Skeletal muscle cell (primary cell): Measurements from ENCODE around the gene SSH2.
"Not testable (repeated sequence)": the region's sequence is repeated elsewhere in the genome, so short reads cannot be mapped to it uniquely, and the experiment has no call there.

ENCODE experiments used
- DNase-seq: peaks from one replicate; pipeline ENCODE4 v3.0.0-alpha.2; 2010; ENCODE audit warnings: low read depth
- H3K4me3 ChIP-seq: 2 replicates; pipeline ENCODE4 v1.5.1; 2011; ENCODE audit warnings: low read depth, mild to moderate bottlenecking, control low read depth, low read length, moderate library complexity

SSH2 gene

DNA sequence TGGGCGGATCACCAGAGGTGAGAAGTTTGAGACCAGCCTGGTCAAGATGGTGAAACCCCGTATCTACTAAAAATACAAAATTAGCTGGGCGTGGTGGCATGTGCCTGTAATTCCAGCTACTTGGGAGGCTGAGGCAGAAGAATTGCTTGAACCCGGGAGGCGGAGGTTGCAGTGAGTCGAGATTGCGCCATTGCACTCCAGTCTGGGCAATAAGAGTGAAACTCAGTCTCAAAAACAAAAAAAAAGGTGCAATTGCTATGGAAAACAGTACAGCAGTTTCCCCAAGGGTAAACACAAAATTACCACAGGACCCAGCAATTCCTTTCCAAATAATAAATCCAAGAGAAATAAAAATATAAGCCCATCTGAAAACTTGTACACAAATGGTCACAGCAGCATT lies 278.1 kb downstream of the SSH2 start:
- DNase-seq, H3K4me3 ChIP-seq: not testable (repeated sequence)

DNA sequence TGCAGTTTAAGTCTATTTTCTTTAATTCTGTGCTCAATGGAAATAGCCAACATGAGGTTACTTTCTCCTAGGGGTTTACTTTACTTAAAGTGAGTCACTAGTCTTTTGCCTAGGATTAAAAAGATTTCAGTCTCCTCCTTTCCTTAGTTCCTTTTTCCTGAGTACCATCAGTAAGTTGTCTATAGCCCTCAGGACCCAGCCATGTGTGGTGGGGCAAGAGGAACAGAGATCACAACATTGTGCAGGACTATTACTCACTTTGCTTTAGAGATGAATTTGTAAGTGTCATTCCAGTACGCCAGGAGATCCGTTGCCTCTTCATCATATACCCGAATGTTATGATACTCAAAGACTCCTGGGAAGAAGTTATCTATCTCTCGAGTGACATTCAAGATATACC lies 279.6 kb downstream of the SSH2 start:
- DNase-seq = no peak
- no peak overlapping the region for H3K4me3 ChIP-seq

DNA sequence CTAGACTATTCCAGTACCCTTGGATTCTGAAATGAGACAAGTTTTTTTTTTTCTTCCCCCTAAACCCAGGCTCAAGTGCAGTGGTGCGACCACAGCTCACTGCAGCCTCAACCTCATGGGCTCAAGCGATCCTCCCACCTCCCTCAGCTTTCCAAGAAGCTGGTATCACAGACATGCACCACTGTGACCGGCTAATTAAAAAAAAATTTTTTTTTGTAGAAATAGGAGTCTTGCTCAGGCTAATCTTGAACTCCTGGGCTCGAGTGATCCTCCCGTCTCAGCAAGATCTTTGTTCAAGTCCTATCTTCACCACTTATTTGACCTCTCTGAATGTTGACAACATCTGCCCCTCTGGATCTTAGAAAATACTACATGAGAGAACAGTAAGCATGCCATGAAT lies 280.7 kb downstream of the SSH2 start:
- H3K4me3 ChIP-seq = no peak overlapping the region
- no peak for DNase-seq

DNA sequence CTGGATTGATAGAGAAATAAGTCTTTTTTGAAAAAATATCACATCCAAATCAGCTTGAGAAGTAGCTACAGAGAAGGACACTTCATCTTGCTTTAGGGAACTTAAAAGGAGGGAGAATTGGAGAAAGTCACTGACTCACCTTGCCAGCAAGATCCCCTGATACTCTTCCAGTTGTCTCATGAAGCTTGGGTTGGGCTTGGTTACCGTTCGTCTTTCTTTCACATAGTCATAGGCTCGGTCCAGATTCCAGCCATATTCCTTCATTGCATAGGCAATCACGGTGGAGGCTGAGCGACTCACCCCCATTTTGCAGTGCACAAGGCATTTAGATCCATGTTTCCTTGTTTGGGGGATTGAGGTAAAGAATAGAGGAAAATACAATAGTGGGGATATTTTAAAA lies 282.0 kb downstream of the SSH2 start:
- DNase-seq = no peak
- no peak overlapping the region for H3K4me3 ChIP-seq

DNA sequence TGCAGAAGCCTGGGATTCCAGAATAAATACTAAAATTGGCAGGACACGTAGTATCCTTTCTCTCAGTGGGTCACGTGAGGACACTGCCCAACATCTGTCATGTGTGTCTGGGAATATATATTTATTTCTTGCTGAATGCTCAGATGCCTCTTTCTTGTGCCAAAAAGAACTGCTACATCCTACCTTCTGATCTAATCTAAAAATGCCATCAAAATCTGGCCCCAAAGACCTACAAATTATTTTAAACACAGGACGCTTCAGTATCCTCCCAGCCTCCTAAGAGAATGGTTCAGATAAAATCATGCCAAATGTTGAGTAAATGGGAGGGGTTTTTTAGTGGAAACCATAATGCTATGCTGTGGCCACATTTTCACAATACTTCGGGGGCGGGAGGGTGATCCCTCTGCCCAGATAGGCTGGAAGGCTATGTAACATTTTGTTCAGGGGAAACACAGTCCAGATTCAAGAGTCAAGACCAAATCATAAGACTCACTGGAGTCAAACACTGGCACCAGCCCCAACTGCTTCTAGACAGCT lies 284.4 kb downstream of the SSH2 start:
- peak; percentile 91 for DNase-seq

DNA sequence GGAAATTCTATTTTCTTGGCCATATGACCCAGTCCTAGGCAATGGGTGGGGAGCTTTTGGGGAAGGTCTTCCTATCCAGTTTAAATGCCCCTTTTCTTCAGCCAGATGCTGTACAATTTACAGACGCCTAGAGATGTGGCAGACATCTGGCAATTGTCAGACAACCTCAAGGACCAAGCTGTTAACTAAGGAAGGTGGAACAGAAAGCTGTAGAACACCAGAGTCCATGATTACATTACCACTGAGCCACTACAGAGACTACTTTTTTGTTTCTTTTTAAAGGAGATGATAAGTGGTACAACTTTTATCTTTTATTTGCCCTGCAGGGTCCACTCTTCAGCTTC lies 286.2 kb downstream of the SSH2 start:
- H3K4me3 ChIP-seq = no peak overlapping the region
- no peak for DNase-seq

More for the DNA sequence above, 284.4 kb downstream of the SSH2 start:
- H3K4me3 ChIP-seq = no peak overlapping the region

DNA sequence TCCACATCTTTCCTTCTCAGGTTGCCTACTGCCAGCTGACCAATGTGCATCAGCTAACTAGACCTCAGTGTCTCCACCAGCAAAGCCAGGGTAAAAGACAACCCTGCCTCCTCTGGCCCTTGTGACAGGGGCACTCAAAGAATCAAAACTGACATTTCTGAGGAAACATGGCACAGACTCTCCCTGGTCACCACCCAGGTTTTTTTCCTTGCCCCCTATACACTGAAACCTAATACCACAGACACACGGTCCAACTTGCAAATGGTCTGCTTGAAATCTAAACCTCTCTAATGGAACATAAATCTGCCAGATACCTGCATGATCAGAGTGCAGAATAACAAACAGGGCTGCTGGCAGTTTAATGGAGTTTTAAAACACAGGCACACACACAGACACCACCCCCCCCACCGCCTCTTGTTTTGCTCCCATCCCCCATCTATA lies 287.8 kb downstream of the SSH2 start:
- no peak overlapping the region for H3K4me3 ChIP-seq
- DNase-seq = no peak

DNA sequence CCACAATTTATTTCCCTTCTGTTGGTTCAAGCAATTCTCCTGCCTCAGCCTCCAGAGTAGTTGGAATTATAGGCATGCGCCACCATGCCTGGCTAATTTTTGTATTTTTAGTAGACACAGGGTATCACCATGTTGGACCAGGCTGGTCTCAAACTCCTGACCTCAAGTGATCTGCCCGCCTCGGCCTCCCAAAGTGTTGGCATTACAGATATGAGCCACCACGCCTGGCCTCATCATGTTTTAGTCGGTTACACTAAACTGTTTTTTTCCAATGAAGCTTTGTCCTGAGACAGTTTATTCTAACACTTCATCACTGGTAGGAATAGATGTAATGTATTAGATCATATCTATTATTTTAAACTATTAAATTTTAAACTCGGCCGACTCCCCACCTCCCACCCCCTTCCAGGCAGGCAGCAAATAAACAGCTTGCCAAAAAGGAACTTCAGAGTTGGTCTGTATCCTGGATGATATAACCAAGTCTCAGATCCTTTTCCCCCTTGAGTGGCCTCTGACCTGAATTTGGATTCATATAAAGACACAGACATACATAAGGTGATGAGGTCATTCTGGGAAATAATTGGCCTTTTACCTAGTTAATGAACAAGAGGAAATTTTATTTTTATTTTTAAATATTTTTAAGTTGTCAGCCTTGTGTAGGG lies 288.9 kb downstream of the SSH2 start:
- no peak for DNase-seq
- H3K4me3 ChIP-seq = no peak overlapping the region

DNA sequence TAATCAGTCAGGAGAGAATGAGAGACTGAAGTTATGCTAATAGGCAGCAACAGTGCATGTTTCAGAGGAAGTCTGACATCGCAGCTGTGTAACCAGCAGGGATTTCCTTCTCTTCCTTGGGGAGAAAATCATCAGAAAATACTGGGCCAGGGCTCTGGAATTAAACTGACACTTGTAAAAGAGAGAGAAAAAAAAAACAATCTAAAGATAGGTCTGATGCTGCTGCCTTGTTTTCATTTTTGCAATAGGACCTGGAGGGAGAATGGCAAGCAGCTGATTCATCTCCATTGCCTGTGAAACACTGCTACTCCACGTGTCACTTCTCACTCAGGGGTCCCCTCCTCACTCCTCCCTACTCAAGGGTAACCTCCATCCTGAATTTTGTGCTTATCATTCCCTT lies 289.6 kb downstream of the SSH2 start:
- peak; percentile 69 for DNase-seq
- no peak overlapping the region for H3K4me3 ChIP-seq

DNA sequence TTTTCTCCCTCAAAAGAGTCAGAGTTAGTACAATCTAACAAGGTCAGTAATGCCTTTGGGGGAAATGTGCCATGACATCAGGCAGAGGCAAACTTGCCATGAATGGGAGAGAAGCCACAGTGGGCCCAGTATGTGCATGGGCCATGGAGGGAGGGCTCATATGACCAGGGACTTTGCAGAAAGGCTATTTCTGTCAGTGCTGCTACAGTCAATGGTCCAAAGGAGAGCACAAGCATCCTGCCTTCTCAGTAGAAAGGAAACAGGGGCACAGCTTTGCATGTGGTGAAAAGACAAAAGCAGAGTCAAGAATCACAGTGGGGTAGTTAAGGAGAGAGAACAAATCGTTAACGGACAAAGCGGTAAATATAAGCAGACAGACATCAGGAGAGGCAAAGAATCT lies 296.1 kb downstream of the SSH2 start:
- no peak for DNase-seq
- H3K4me3 ChIP-seq = no peak overlapping the region

DNA sequence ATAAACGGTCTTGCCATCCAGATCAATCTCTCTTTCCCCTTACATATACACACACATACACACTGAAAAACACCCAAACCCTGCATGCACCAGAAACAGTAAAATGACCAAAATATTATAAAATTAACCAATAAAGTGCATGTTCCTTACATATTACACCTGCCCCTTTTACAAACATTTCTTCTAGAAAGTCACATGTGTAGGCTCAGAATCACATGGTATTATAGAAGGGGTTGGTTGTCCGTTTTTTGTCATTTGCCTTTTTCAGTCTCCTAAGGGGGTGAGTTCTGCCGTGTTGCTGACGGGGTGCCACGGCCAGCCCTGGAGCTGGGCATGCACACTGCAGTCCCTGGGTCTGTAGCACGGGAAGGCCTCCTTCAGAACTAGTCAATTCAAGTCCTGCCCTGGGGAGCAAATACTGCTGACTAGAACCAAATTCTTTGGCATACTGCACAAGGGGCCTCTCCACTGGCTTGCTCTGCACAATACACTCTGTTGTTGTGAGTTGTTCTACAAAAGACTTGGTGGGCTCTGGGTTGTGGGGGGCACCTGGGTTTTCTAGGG lies 299.3 kb downstream of the SSH2 start:
- no peak overlapping the region for H3K4me3 ChIP-seq
- DNase-seq = no peak

DNA sequence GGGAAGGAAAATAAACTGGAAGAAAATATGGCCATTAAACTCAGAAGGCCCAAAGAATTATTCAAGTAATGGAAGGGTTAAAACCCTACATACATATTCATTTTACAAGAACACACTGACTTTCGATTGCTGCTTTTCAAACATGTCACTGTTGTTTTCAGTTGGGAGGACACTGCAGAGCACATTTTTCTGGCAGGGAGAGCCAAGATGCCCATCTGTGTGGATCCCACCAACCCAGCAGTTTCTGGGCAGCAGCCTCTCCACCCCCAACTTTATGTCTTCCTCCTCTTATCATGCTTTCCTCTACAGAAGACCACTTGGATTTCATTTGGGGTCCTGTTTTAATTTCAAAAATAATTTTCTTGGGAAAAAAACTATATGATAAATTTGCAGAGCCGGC lies 300.2 kb downstream of the SSH2 start:
- no peak overlapping the region for H3K4me3 ChIP-seq
- no peak for DNase-seq

DNA sequence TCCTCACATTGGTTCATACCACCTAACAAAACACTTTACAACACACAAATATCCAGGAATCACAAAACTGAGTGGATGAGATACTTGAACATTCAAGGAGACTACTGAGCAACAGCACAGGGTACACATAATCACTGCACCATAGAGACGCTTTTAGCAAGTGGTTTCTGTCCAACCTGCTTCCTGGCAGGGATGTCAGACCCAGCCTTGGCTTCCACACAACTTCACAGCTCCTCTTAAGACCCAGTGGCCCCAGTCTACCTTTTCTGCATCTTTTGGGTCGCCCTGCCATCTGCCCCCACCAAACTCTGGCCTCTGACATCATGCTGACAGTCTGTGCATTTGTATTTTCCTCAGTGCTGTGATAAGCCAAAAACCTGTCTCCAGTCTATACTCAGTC lies 301.4 kb downstream of the SSH2 start:
- no peak overlapping the region for H3K4me3 ChIP-seq
- DNase-seq = no peak

DNA sequence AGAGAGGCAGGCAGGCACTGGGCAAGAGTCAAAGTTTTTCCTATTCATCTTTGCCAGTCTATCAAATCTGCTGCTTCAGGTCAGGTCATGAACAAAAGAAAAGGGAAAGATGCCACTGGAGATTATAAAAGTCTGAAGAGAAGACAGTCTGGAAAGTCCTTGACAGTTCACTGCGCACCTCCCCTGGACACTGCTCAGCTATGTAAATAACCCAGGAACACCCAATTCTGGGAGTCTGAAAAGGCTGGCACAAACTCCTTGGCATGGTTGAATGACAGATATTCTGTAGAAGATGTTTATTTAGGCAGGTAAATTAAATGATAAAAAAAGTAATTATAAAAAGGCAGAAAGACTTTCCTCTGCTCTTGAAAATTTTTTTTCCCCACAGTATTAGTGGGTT lies 302.1 kb downstream of the SSH2 start:
- no peak overlapping the region for H3K4me3 ChIP-seq

DNA sequence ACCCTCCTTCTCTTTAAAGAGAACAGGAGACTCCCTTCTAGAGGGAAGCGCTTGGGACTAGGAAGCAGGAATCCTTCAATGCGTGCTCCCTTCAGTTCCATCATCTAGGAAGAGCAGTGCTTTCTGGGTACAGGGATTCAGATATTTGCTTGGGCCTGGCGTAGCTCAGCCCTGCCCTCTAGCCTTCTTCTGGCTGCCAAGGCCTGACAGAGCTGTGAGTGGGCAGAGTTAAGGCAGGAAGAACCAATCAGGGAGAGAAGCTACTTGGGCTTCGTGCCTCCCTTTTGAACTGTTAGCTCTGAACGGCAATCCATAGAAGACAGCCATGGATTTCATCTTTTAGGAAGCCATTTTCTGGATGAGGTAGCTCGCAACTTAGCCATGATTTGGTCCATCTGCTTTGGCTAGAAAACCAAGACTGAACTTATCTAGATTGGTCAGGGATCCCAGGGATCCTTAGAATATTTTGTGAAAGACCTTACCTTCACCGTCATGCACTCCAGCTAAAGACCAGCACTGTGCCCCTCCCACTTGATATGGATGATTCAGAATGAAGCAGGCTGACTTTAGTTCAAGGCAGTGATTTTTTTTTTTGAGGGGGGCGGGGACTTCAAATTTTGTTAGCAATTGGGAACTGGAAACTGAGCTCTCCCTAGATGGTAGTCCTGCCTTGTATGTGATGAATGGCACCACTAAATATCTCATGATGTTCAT lies 304.8 kb downstream of the SSH2 start:
- no peak overlapping the region for H3K4me3 ChIP-seq
- DNase-seq = no peak

More for the DNA sequence above, 302.1 kb downstream of the SSH2 start:
- no peak for DNase-seq

DNA sequence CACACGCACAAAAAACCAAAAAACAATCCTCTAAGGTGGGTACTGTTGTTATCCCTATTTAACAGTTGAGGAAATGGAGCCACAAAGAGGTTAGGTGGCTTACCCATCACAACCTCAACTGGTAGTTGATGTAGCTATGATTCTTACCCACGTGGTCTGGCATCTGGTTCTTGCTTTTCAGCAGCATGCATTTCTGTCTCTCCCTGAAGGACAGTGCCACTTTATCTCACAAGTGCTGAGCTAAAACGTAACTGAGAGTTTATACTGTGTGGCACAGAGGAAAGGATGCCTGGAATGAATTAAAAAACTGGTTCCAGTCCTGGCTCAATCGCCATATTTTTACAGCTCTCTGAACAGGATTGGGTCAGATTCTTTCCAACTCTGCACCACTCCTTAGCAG lies 305.4 kb downstream of the SSH2 start:
- no peak for DNase-seq

DNA sequence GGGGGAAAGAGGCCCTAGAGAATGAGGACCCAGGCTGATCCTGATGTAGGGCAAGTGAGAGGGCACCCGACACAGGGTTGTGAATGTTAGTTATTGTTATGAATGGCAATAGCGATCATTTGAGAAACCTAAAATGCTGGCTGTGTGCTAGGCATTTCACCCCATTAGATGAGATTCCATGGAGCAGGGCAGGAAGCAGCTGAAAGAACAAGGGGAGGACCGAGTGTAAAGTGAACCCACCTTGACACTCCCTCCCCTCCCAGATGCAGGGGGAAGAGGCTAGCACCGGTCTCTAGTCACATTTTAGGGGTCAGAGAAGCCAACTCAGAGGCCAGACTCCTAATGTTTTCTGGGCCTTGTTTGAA lies 306.8 kb downstream of the SSH2 start:
- peak overlapping the region; percentile 76 for H3K4me3 ChIP-seq
- no peak for DNase-seq

More for the DNA sequence above, 305.4 kb downstream of the SSH2 start:
- H3K4me3 ChIP-seq = no peak overlapping the region

DNA sequence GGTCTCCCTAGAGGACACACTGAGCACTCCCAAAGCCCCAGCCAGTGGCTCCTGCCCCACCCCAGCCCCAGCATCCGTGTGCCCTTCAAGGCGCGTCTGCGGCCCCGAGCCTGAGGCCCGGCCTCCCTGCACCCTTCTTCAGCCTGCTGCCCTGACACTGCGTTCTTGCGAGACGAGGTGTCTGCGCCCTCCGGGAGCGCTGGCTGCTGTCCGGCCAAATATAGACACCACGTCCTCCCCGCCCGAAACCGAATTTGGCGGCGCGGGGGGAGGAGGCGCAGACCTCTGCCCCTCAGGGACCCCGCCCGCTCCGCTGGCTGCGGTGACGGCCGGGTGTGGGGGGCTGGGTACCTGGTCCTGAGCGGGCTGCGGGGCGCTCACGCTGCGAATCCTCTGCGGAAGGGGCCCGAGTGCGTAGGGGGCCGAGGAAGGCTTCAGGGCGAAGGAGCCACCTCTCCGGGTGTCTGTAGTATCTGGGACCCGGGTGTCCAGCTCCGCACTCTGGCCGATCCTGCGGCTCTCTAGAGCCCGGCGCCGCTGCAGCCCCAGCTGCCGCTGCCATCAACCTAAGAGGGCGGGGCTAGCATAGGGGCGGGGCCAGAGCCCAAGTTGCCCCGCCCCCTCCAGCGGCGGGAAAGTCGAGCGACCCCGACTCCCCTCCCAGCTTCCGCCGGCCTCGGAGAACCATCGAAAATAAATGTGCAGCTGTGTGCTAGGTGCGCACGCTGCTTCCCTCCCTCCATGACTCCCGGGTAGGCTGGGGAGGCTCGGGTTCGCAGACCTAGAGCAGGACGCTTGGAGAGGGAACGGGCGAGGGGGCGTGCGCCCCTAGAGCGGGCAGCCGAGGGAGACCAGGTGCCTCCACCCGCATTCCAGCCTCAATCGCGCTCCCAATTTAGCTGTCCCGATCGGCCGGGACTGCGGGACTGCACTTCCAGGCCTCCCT lies 307.4 kb downstream of the SSH2 start, which contains the start of gene CORO6:
CORO6 (minus strand) TSS at position 576 of the 946 bp plus-strand sequence. CDS start 1,491 bp downstream, outside the sequence.
- H3K4me3 ChIP-seq = peak within 1 kb of the TSS; percentile 76
- DNase-seq = no peak

DNA sequence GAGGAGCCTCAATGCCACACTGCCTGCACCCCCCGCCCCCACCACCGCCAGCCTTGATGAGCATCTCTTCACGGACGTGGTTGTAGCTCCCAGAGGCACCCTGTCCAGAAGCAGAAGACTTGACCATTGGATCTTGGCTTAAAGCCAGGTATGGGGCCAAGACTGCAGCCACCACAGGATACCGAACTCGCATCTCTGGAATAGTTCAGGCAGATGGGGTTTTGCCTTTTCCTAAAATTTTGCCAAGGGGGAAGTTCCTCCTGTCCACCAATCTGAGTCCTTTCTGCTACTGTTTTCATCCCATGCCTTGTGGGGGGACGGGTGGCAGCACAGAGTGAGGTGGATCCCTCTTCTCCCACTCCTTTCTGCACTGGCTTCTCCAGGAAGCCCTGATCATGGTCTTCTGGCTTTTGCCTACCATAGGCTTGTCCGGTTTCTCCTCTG lies 308.3 kb downstream of the SSH2 start:
- DNase-seq = no peak
- H3K4me3 ChIP-seq = peak overlapping the region; percentile 76
